Measurements from ENCODE around the gene DNAJC1. TPM values are rescaled to one million over a fixed set of nuclear protein-coding genes. Genes with fewer than 3 reads are reported as not detected.

DNAJC1 gene
- polyA plus RNA-seq, 4 donors, result 20.6 to 30.0 (median 26.4) TPM

- H3K27ac ChIP-seq (ENCODE audit: low read depth in 1 of 3, low read length in 2 of 3), result no peak overlapping the region
- no peaks in the 10 kb centered on the region for H3K9me3 ChIP-seq (ENCODE audit: control insufficient read depth in 2 of 2, insufficient read depth in 1 of 2, low read depth in 1 of 2, low read length in 1 of 2)
- WGBS, 3 donors, result 73 to 86% (median 81%) methylated on average over 4 of the region's 4 CpGs
- H3K36me3 ChIP-seq (ENCODE audit: control insufficient read depth in 3 of 3, insufficient read depth in 2 of 3, low read depth in 1 of 3, low read length in 3 of 3), result peaks cover 0 to 30% (median 19%) of the 10 kb centered on the region in 3 donors
- no peaks in the 10 kb centered on the region for H3K27me3 ChIP-seq (ENCODE audit: control insufficient read depth in 3 of 3, insufficient read depth in 3 of 3, low read length in 3 of 3)
- H3K4me3 ChIP-seq (ENCODE audit: low read depth in 1 of 3, low read length in 3 of 3), result no peak overlapping the region
- H3K4me1 ChIP-seq (ENCODE audit: control insufficient read depth in 3 of 3, insufficient read depth in 2 of 3, low read depth in 1 of 3, low read length in 2 of 3), result no peaks in the 10 kb centered on the region
- no peak for DNase-seq
- no peak for FAIRE-seq
Measured at GRCh38 chr10:21737106-21737505, 266.4 kb downstream of the DNAJC1 start.

- no peaks in the 10 kb centered on the region for H3K27me3 ChIP-seq (ENCODE audit: control insufficient read depth in 3 of 3, insufficient read depth in 3 of 3, low read length in 3 of 3)
- peak in 1 of 2 donors; percentile 29 for DNase-seq
- FAIRE-seq, result no peak
- no peaks in the 10 kb centered on the region for H3K4me1 ChIP-seq (ENCODE audit: control insufficient read depth in 3 of 3, insufficient read depth in 2 of 3, low read depth in 1 of 3, low read length in 2 of 3)
- no peak overlapping the region for H3K4me3 ChIP-seq (ENCODE audit: low read depth in 1 of 3, low read length in 3 of 3)
- H3K27ac ChIP-seq (ENCODE audit: low read depth in 1 of 3, low read length in 2 of 3), result no peak overlapping the region
- H3K9me3 ChIP-seq (ENCODE audit: control insufficient read depth in 2 of 2, insufficient read depth in 1 of 2, low read depth in 1 of 2, low read length in 1 of 2), result no peaks in the 10 kb centered on the region
- 78 to 85% (median 84%) methylated on average over 6 of the region's 6 CpGs for WGBS, 3 donors
- peaks cover 0 to 28% (median 15%) of the 10 kb centered on the region in 3 donors for H3K36me3 ChIP-seq (ENCODE audit: control insufficient read depth in 3 of 3, insufficient read depth in 2 of 3, low read depth in 1 of 3, low read length in 3 of 3)
Measured at GRCh38 chr10:21733710-21734109, 269.8 kb downstream of the DNAJC1 start.

GRCh38 chr10:21732067-21732772, 271.3 kb downstream of the DNAJC1 start:
- Histone ChIP-seq H3K36me3 (ENCODE audit: control insufficient read depth in 3 of 3, insufficient read depth in 2 of 3, low read depth in 1 of 3, low read length in 3 of 3) (peaks cover 0 to 20% (median 11%) of the 10 kb centered on the region in 3 donors), H3K4me1 (ENCODE audit: control insufficient read depth in 3 of 3, insufficient read depth in 2 of 3, low read depth in 1 of 3, low read length in 2 of 3) (peaks cover 0 to 6% (median 0%) of the 10 kb centered on the region in 3 donors), H3K27ac (ENCODE audit: low read depth in 1 of 3, low read length in 2 of 3) (no peak overlapping the region), H3K27me3 (ENCODE audit: control insufficient read depth in 3 of 3, insufficient read depth in 3 of 3, low read length in 3 of 3) (no peaks in the 10 kb centered on the region), H3K4me3 (ENCODE audit: low read depth in 1 of 3, low read length in 3 of 3) (no peak overlapping the region), H3K9me3 (ENCODE audit: control insufficient read depth in 2 of 2, insufficient read depth in 1 of 2, low read depth in 1 of 2, low read length in 1 of 2) (no peaks in the 10 kb centered on the region)
- DNase-seq (peak; percentile 15 to 69), FAIRE-seq (no peak)
- 47 to 81% (median 77%) methylated on average over 10 of the region's 10 CpGs for WGBS, 3 donors

- DNase-seq (no peak), FAIRE-seq (no peak)
- H3K27me3 ChIP-seq (ENCODE audit: control insufficient read depth in 3 of 3, insufficient read depth in 3 of 3, low read length in 3 of 3), result no peaks in the 10 kb centered on the region
- peaks cover 0 to 4% (median under 1%) of the 10 kb centered on the region in 3 donors for H3K36me3 ChIP-seq (ENCODE audit: control insufficient read depth in 3 of 3, insufficient read depth in 2 of 3, low read depth in 1 of 3, low read length in 3 of 3)
- no peak overlapping the region for H3K27ac ChIP-seq (ENCODE audit: low read depth in 1 of 3, low read length in 2 of 3)
- WGBS, 3 donors, result 87 to 89% (median 88%) methylated on average over 3 of the region's 3 CpGs
- H3K4me3 ChIP-seq (ENCODE audit: low read depth in 1 of 3, low read length in 3 of 3), result no peak overlapping the region
- peaks cover 4 to 23% (median 5%) of the 10 kb centered on the region in 3 donors for H3K4me1 ChIP-seq (ENCODE audit: control insufficient read depth in 3 of 3, insufficient read depth in 2 of 3, low read depth in 1 of 3, low read length in 2 of 3)
- no peaks in the 10 kb centered on the region for H3K9me3 ChIP-seq (ENCODE audit: control insufficient read depth in 2 of 2, insufficient read depth in 1 of 2, low read depth in 1 of 2, low read length in 1 of 2)
Measured at GRCh38 chr10:21728618-21729017, 274.9 kb downstream of the DNAJC1 start.

- FAIRE-seq, result peak; percentile 51
- H3K4me1 ChIP-seq (ENCODE audit: control insufficient read depth in 3 of 3, insufficient read depth in 2 of 3, low read depth in 1 of 3, low read length in 2 of 3), result peaks cover 4 to 23% (median 5%) of the 10 kb centered on the region in 3 donors
- peak; percentile 33 to 51 for DNase-seq
- no peak overlapping the region for H3K4me3 ChIP-seq (ENCODE audit: low read depth in 1 of 3, low read length in 3 of 3)
- peaks cover 0 to 3% (median 0%) of the 10 kb centered on the region in 3 donors for H3K36me3 ChIP-seq (ENCODE audit: control insufficient read depth in 3 of 3, insufficient read depth in 2 of 3, low read depth in 1 of 3, low read length in 3 of 3)
- no peaks in the 10 kb centered on the region for H3K9me3 ChIP-seq (ENCODE audit: control insufficient read depth in 2 of 2, insufficient read depth in 1 of 2, low read depth in 1 of 2, low read length in 1 of 2)
- no peak overlapping the region for H3K27ac ChIP-seq (ENCODE audit: low read depth in 1 of 3, low read length in 2 of 3)
- WGBS, 3 donors, result 13 to 44% (median 36%) methylated on average over 13 of the region's 13 CpGs
- H3K27me3 ChIP-seq (ENCODE audit: control insufficient read depth in 3 of 3, insufficient read depth in 3 of 3, low read length in 3 of 3), result no peaks in the 10 kb centered on the region
Measured at GRCh38 chr10:21727452-21728168, 275.9 kb downstream of the DNAJC1 start.

GRCh38 chr10:21726601-21727225, 276.8 kb downstream of the DNAJC1 start:
- Histone ChIP-seq H3K36me3 (ENCODE audit: control insufficient read depth in 3 of 3, insufficient read depth in 2 of 3, low read depth in 1 of 3, low read length in 3 of 3) (peaks cover 0 to 3% (median 2%) of the 10 kb centered on the region in 3 donors), H3K27ac (ENCODE audit: low read depth in 1 of 3, low read length in 2 of 3) (no peak overlapping the region), H3K27me3 (ENCODE audit: control insufficient read depth in 3 of 3, insufficient read depth in 3 of 3, low read length in 3 of 3) (no peaks in the 10 kb centered on the region), H3K4me3 (ENCODE audit: low read depth in 1 of 3, low read length in 3 of 3) (no peak overlapping the region), H3K4me1 (ENCODE audit: control insufficient read depth in 3 of 3, insufficient read depth in 2 of 3, low read depth in 1 of 3, low read length in 2 of 3) (peaks cover 4 to 23% (median 5%) of the 10 kb centered on the region in 3 donors), H3K9me3 (ENCODE audit: control insufficient read depth in 2 of 2, insufficient read depth in 1 of 2, low read depth in 1 of 2, low read length in 1 of 2) (no peaks in the 10 kb centered on the region)
- FAIRE-seq (no peak), DNase-seq (no peak)
- whole genome bisulfite sequencing, 3 donors, result 62 to 78% (median 70%) methylated on average over 3 of the region's 3 CpGs

- peak overlapping the region in 2 of 3 donors; percentile 48 to 62 for H3K27ac ChIP-seq (ENCODE audit: low read depth in 1 of 3, low read length in 2 of 3)
- 0 to 2% (median 2%) methylated on average over 4 of the region's 4 CpGs for WGBS, 3 donors
- DNase-seq, result peak; percentile 96 to 98
- peak; percentile 51 for FAIRE-seq
- no peak overlapping the region for H3K4me3 ChIP-seq (ENCODE audit: low read depth in 1 of 3, low read length in 3 of 3)
- peaks cover 4 to 23% (median 5%) of the 10 kb centered on the region in 3 donors for H3K4me1 ChIP-seq (ENCODE audit: control insufficient read depth in 3 of 3, insufficient read depth in 2 of 3, low read depth in 1 of 3, low read length in 2 of 3)
- H3K36me3 ChIP-seq (ENCODE audit: control insufficient read depth in 3 of 3, insufficient read depth in 2 of 3, low read depth in 1 of 3, low read length in 3 of 3), result peaks cover 0 to 2% (median under 1%) of the 10 kb centered on the region in 3 donors
- no peaks in the 10 kb centered on the region for H3K27me3 ChIP-seq (ENCODE audit: control insufficient read depth in 3 of 3, insufficient read depth in 3 of 3, low read length in 3 of 3)
- no peaks in the 10 kb centered on the region for H3K9me3 ChIP-seq (ENCODE audit: control insufficient read depth in 2 of 2, insufficient read depth in 1 of 2, low read depth in 1 of 2, low read length in 1 of 2)
Measured at GRCh38 chr10:21724687-21725367, 278.7 kb downstream of the DNAJC1 start.

Data from small intestine (tissue), 7 donors.